ENCODE measurements around the gene FAM76A.
"Not testable (repeated sequence)": the region's sequence is repeated elsewhere in the genome, so short reads cannot be mapped to it uniquely, and the experiment has no call there.

- TF ChIP-seq CTCF, POLR2A (IDR thresholded peaks at IDR 0.05): not testable (repeated sequence)
Measured at GRCh38 chr1:27681580-27681979, 44.2 kb upstream of the FAM76A start.
